Prostate gland (tissue), 2 donors: Measurements from ENCODE around the gene POU6F2.

Experiments used
- POLR2A ChIP-seq: fragments of 450-650 bp; IDR thresholded peaks from one replicate; pipeline ENCODE4 v1.6.1; 2016; ENCODE audit warnings: antibody characterized with exemption, mild to moderate bottlenecking
- POLR2AphosphoS5 ChIP-seq: sonication (generic); formaldehyde crosslinking; IDR thresholded peaks from one replicate; pipeline ENCODE4 v1.6.1; 2017; ENCODE audit warnings: antibody characterized with exemption
- TF ChIP-seq, protein P1 (sequence below), 4 experiments: fragments of 200-600 bp in 2 of 4; fragments of 450-650 bp in 2 of 4; sonication (generic) in 2 of 4; IDR thresholded peaks; 1 replicate in 3 of 4; 2 replicates in 1 of 4; pipeline ENCODE4 v1.5.1; 2016 to 2019; ENCODE audit warnings: antibody characterized with exemption in 4 of 4, mild to moderate bottlenecking in 2 of 4, moderate library complexity in 2 of 4

DNA sequence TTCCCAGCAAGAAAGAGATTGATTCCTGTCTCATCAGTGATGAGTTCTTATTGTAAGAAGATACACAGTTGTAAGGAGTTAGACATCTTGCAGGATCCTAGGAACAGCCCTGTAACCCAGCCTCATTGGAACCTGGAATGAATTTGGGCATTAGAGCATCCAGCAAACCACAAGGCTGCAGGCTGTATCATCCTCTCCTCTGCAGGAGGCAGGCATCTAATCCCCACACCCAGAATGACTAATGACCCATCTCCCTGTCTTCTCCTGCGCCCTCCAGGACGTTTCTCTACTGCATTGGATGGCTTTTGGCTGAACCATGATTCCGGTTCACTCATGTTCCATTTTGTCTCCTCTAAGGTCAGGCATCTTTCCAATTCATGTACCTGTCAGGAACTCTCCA is 233.9 kb downstream of the POU6F2 start:
- TF ChIP-seq, protein P1, sequence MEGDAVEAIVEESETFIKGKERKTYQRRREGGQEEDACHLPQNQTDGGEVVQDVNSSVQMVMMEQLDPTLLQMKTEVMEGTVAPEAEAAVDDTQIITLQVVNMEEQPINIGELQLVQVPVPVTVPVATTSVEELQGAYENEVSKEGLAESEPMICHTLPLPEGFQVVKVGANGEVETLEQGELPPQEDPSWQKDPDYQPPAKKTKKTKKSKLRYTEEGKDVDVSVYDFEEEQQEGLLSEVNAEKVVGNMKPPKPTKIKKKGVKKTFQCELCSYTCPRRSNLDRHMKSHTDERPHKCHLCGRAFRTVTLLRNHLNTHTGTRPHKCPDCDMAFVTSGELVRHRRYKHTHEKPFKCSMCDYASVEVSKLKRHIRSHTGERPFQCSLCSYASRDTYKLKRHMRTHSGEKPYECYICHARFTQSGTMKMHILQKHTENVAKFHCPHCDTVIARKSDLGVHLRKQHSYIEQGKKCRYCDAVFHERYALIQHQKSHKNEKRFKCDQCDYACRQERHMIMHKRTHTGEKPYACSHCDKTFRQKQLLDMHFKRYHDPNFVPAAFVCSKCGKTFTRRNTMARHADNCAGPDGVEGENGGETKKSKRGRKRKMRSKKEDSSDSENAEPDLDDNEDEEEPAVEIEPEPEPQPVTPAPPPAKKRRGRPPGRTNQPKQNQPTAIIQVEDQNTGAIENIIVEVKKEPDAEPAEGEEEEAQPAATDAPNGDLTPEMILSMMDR (IDR thresholded peaks at IDR 0.05): no peak
- no peak for TF ChIP-seq POLR2AphosphoS5
- TF ChIP-seq POLR2A: no peak
